Astrocyte of the spinal cord (primary cell): ENCODE measurements around the gene TP53.

Experiments
- DNase-seq: peaks from one replicate; pipeline ENCODE4 v3.0.0; 2011; ENCODE audit warnings: low read depth, low spot score
- H3K4me3 ChIP-seq: 2 replicates; pipeline ENCODE4 v1.5.1; 2011; ENCODE audit warnings: low read depth, mild to moderate bottlenecking, low read length, moderate library complexity
- CTCF ChIP-seq: IDR thresholded peaks from 2 replicates; pipeline ENCODE4 v1.5.1; 2012; ENCODE audit warnings: low read depth, mild to moderate bottlenecking, low read length, inconsistent platforms
- in situ Hi-C: cut with HindIII; loops from 2 replicates; pipeline ENCODE4 v1.10.0; 2017; ENCODE audit warnings: low sequenced_read_pairs

Gene TP53

GRCh38 chr17:7719661-7720060 lies 32.4 kb upstream of the TP53 start:
- no peak for DNase-seq
- H3K4me3 ChIP-seq = no peak overlapping the region
- TF ChIP-seq CTCF = no peak
- in situ Hi-C loops = no loop called here

- in situ Hi-C loops = no loop called here
- DNase-seq = no peak
- no peak for TF ChIP-seq CTCF
- peak overlapping the region; percentile 62 for H3K4me3 ChIP-seq
Measured at GRCh38 chr17:7717756-7718350, 30.6 kb upstream of the TP53 start.

GRCh38 chr17:7716901-7717755 lies 29.8 kb upstream of the TP53 start, which contains the start of gene DNAH2:
Gene DNAH2 (plus strand): TSS chr17:7717744. CDS start chr17:7719735, 1,991 bp downstream.
- in situ Hi-C loops = no loop called here

DNA sequence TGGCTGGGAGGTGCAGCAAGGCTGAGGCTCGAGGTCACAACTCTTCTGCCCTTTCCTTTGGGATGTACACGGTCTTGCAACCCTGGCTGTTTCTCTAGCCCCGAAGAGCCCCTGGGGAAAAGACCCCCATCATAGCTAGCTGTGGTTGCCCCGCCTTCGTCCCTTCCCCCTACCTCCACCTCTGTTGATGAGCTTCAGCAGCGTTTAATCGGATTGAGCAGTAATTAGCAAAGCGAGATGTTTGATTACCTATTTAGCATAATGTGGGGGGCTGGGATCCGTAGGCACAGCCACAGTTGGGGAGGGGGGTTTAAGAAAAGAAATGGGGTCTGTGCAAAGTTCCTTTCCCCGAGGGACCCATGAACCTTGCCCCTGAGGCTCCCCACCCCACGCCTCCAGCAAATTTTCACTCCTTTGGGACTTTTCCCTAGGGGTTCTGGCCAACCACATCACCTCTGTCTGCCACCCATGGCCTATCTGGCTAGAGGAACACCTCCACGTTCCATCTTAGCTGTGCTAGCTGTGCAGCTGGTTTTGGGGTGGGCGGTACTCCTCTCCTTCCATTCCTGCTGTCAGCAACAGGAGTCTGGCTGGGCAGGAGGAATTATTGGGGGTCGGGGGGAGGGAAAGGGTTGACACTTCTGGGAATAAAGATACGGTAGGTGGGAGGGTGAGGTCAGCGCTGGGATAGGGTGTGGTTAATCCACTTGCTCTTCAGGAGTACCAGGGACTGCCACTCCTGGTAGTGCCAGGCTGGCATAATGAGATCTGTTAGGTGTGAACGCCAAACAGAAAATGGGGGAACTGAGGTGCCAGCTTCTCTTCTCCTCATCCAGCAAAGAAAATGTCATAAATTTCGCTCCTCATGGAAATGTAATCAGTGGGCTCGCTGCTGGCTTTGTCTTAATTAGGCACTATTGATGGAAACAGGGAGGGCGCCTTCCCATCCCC lies 28.9 kb upstream of the TP53 start:
- DNase-seq = no peak
- in situ Hi-C loops = no loop called here
- no peak for TF ChIP-seq CTCF
- peak overlapping the region; percentile 62 for H3K4me3 ChIP-seq

More at GRCh38 chr17:7716901-7717755, 29.8 kb upstream of the TP53 start, which contains the start of gene DNAH2:
- peak; percentile 61 for TF ChIP-seq CTCF
- peak within 1 kb of the TSS; percentile 62 for H3K4me3 ChIP-seq
- peak; percentile 89 for DNase-seq

GRCh38 chr17:7714721-7715594 lies 27.7 kb upstream of the TP53 start:
- no peak for DNase-seq
- no peak overlapping the region for H3K4me3 ChIP-seq
- in situ Hi-C loops = no loop called here
- no peak for TF ChIP-seq CTCF

DNA sequence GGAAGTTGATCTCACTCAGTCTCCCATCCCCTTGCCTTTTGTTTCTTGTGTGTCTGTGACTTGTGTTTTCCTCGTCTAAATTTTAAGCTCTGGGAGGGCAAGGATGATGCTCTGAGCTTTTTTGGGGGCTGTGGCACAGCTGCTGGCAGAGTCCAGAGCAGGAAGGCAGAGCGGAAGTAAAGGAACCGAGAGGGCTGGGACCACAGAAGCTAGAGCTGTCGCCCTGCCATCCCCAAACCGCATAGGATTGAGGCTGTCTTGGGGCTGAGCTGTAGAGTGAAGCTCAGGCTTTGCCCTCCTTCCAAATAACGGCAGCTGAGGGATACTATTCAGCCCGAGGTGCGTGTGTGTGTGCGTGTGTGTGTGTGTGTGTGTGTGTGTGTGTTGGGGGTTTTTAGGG lies 26.5 kb upstream of the TP53 start:
- in situ Hi-C loops = no loop called here
- H3K4me3 ChIP-seq = no peak overlapping the region
- no peak for TF ChIP-seq CTCF
- DNase-seq = no peak
